H1 (cell line): ENCODE results near the gene PCSK4. TPM values are rescaled to one million over a fixed set of nuclear protein-coding genes. Genes with fewer than 3 reads are reported as not detected.
"Not testable (repeated sequence)": the region's sequence is repeated elsewhere in the genome, so short reads cannot be mapped to it uniquely, and the experiment has no call there.

Source experiments
- CTCF ChIA-PET: fragments of 300-600 bp; sonication (Branson Sonifier 250); formaldehyde crosslinking; loops from one replicate; lab custom pipeline; 2021; ENCODE audit not compliant: partially characterized antibody; lab: Charles Lee
- POLR2A ChIA-PET: fragments of 300-600 bp; sonication (Branson Sonifier 250); formaldehyde crosslinking; loops from one replicate; lab custom pipeline; 2021; ENCODE audit warnings: inconsistent platforms; ENCODE audit not compliant: partially characterized antibody; lab: Charles Lee
- DNase-seq, 2 experiments: peaks; one replicate each; pipeline versions ENCODE4 v3.0.0 to v3.0.0-alpha.2; 2010 to 2022; ENCODE audit warnings: low spot score in 2 of 2, low read depth in 1 of 2, mixed read lengths in 1 of 2
- FAIRE-seq: peaks from 2 replicates; lab custom pipeline; 2011; peaks lifted over from hg19 to GRCh38; lab: Jason Lieb, UNC
- H2AFZ ChIP-seq: 2 replicates; pipeline ENCODE4 v1.8.1; 2012; ENCODE audit warnings: low read length, inconsistent platforms
- H2AK5ac ChIP-seq: 2 replicates; pipeline ENCODE4 v1.6.1; 2013; ENCODE audit warnings: low read depth, low read length
- H2BK120ac ChIP-seq: replicated peaks from 2 replicates; pipeline ENCODE3; 2013; ENCODE audit warnings: low read depth, low read length, inconsistent platforms
- H2BK12ac ChIP-seq: 2 replicates; pipeline ENCODE4 v1.6.1; 2013; ENCODE audit warnings: low read depth, low read length
- H2BK15ac ChIP-seq: 2 replicates; pipeline ENCODE4 v1.6.1; 2013; ENCODE audit warnings: low read length
- H2BK20ac ChIP-seq: 2 replicates; pipeline ENCODE4 v1.6.1; 2013; ENCODE audit warnings: low read length
- H2BK5ac ChIP-seq: 2 replicates; pipeline ENCODE4 v1.6.1; 2013; ENCODE audit warnings: low read depth, low read length
- H3K14ac ChIP-seq: 2 replicates; pipeline ENCODE4 v1.6.1; 2013; ENCODE audit warnings: inconsistent platforms; ENCODE audit not compliant: insufficient read length
- H3K18ac ChIP-seq: 2 replicates; pipeline ENCODE4 v1.6.1; 2013; ENCODE audit warnings: low read length; ENCODE audit errors: extremely low read depth
- H3K23ac ChIP-seq: 2 replicates; pipeline ENCODE4 v1.6.1; 2013; ENCODE audit warnings: inconsistent platforms; ENCODE audit not compliant: insufficient read length
- H3K23me2 ChIP-seq: 2 replicates; pipeline ENCODE4 v1.6.1; 2013; ENCODE audit warnings: low read depth, low read length
- H3K27ac ChIP-seq: 2 replicates; pipeline ENCODE4 v1.6.1; 2011; ENCODE audit warnings: low read depth, low read length, inconsistent platforms
- H3K27me3 ChIP-seq, 4 experiments: replicated peaks in 1 of 4; 1 replicate in 1 of 4; 2 replicates in 3 of 4; pipeline versions ENCODE4 v1.6.1 to v1.8.1; 2011 to 2013; ENCODE audit warnings: low read length in 3 of 4, mild to moderate bottlenecking in 3 of 4, inconsistent platforms in 2 of 4, mixed read lengths in 2 of 4, moderate library complexity in 1 of 4; ENCODE audit not compliant: control insufficient read depth in 3 of 4, insufficient read depth in 3 of 4; ENCODE audit errors: extremely low read depth in 1 of 4
- H3K36me3 ChIP-seq, 4 experiments: 2 replicates each; pipeline versions ENCODE4 v1.6.1 to v1.8.1; 2011 to 2013; ENCODE audit warnings: mild to moderate bottlenecking in 4 of 4, low read length in 3 of 4, moderate library complexity in 2 of 4, control low read depth in 1 of 4, inconsistent platforms in 1 of 4; ENCODE audit not compliant: insufficient read depth in 4 of 4, control insufficient read depth in 2 of 4
- H3K4ac ChIP-seq: replicated peaks from 2 replicates; pipeline ENCODE3; 2013; ENCODE audit warnings: low read length, low read depth, mixed read lengths, inconsistent platforms; ENCODE audit not compliant: insufficient read length
- H3K4me1 ChIP-seq, 4 experiments: replicated peaks in 1 of 4; 1 replicate in 1 of 4; 2 replicates in 3 of 4; pipeline versions ENCODE4 v1.6.1 to v1.8.1; 2011 to 2013; ENCODE audit warnings: low read length in 3 of 4, inconsistent platforms in 2 of 4, mixed read lengths in 1 of 4; ENCODE audit not compliant: insufficient read depth in 4 of 4, control insufficient read depth in 3 of 4
- H3K4me2 ChIP-seq, 2 experiments: 2 replicates each; pipeline versions ENCODE4 v1.6.1 to v1.8.1; 2011 to 2013; ENCODE audit warnings: low read depth in 2 of 2, low read length in 2 of 2, control low read depth in 1 of 2, inconsistent platforms in 1 of 2, mild to moderate bottlenecking in 1 of 2; ENCODE audit not compliant: insufficient read depth in 1 of 2
- H3K4me3 ChIP-seq, 4 experiments: fragments of 200-600, 300-600 bp in 1 of 4; sonication (generic), shearing (Covaris generic), sonication (Bioruptor Twin) in 1 of 4; 2 replicates each; pipeline versions ENCODE4 v1.5.1 to v1.8.1; 2011 to 2016; ENCODE audit warnings: low read length in 4 of 4, low read depth in 3 of 4, control low read depth in 2 of 4, inconsistent platforms in 2 of 4, mild to moderate bottlenecking in 2 of 4, mixed read lengths in 1 of 4, moderate library complexity in 1 of 4; ENCODE audit not compliant: insufficient read depth in 2 of 4; ENCODE audit errors: extremely low read depth in 1 of 4
- H3K56ac ChIP-seq: replicated peaks from 2 replicates; pipeline ENCODE3; 2013; ENCODE audit warnings: low read depth, mild to moderate bottlenecking, mixed read lengths, low read length, inconsistent platforms; ENCODE audit not compliant: insufficient read length
- H3K79me1 ChIP-seq: 2 replicates; pipeline ENCODE4 v1.6.1; 2013; ENCODE audit warnings: low read depth, low read length, control low read depth
- H3K79me2 ChIP-seq, 2 experiments: 2 replicates each; pipeline versions ENCODE4 v1.6.1 to v1.8.1; 2012 to 2013; ENCODE audit warnings: low read length in 2 of 2, mild to moderate bottlenecking in 2 of 2, inconsistent platforms in 1 of 2; ENCODE audit not compliant: insufficient read depth in 2 of 2, control insufficient read depth in 1 of 2
- H3K9ac ChIP-seq, 4 experiments: replicated peaks in 1 of 4; 1 replicate in 1 of 4; 2 replicates in 3 of 4; pipeline versions ENCODE4 v1.6.1 to v1.8.1; 2011 to 2013; ENCODE audit warnings: low read depth in 3 of 4, low read length in 3 of 4, control low read depth in 2 of 4, mild to moderate bottlenecking in 2 of 4, moderate library complexity in 2 of 4, inconsistent platforms in 1 of 4; ENCODE audit errors: extremely low read depth in 1 of 4
- H3K9me3 ChIP-seq, 2 experiments: 2 replicates each; pipeline versions ENCODE4 v1.6.1 to v1.8.1; 2012 to 2013; ENCODE audit warnings: mild to moderate bottlenecking in 2 of 2, moderate library complexity in 2 of 2, control low read depth in 1 of 2, inconsistent platforms in 1 of 2, low read depth in 1 of 2, low read length in 1 of 2, mixed read lengths in 1 of 2; ENCODE audit not compliant: insufficient read depth in 2 of 2
- H4K20me1 ChIP-seq, 2 experiments: replicated peaks in 1 of 2; 2 replicates each; pipeline versions ENCODE3 to v1.8.1; 2011 to 2013; ENCODE audit warnings: inconsistent platforms in 2 of 2, low read length in 2 of 2, mild to moderate bottlenecking in 1 of 2; ENCODE audit not compliant: insufficient read depth in 2 of 2, control insufficient read depth in 1 of 2
- H4K5ac ChIP-seq: 2 replicates; pipeline ENCODE4 v1.6.1; 2013; ENCODE audit warnings: low read length, low read depth, mixed read lengths, inconsistent platforms; ENCODE audit not compliant: insufficient read length
- H4K8ac ChIP-seq: 2 replicates; pipeline ENCODE4 v1.8.0; 2013; ENCODE audit warnings: mild to moderate bottlenecking, moderate library complexity, low read length, inconsistent platforms; ENCODE audit not compliant: insufficient read depth; ENCODE audit errors: extremely low read depth
- H4K91ac ChIP-seq: replicated peaks from 2 replicates; pipeline ENCODE3; 2013; ENCODE audit warnings: low read length, mixed read lengths, inconsistent platforms; ENCODE audit not compliant: insufficient read length
- WGBS, 2 experiments: shearing (Covaris generic) in 1 of 2; methylation state at CpG; one replicate each; pipeline versions ENCODE4 v1.1.6 to v1.1.7; 2013 to 2015; ENCODE audit warnings: low lambda C conversion rate in 2 of 2, mixed read lengths in 2 of 2, inconsistent platforms in 1 of 2, low coverage in 1 of 2, missing lambda C conversion rate in 1 of 2; ENCODE audit not compliant: insufficient replicate concordance in 2 of 2, insufficient coverage in 1 of 2, insufficient read length in 1 of 2; ENCODE audit errors: extremely low coverage in 1 of 2, missing lambda C conversion rate in 1 of 2; 5-methylcytosine and 5-hydroxymethylcytosine counted together
- polyA plus RNA-seq, 7 experiments: library from polyadenylated mRNA; depleted of rRNA in 3 of 7; stranded (reverse) in 5 of 7; unstranded in 2 of 7; fragments of >200 nt in 5 of 7; fragments of 200-250 nt in 2 of 7; gene quantifications; 1 replicate in 5 of 7; 2 replicates in 1 of 7; 4 replicates in 1 of 7; pipeline versions ENCODE4 v1.2.1 to v1.2.3, GENCODE V29; 2011 to 2013; ENCODE audit warnings: missing spikeins in 2 of 7, mixed read lengths in 2 of 7
- total RNA-seq: library from RNA; stranded (reverse); fragmentation: NEBNext Ultra II Directional; extraction: Animal tissue kit (Norgen Biotek cat#: 25700); gene quantifications from 2 replicates; pipeline ENCODE4 v1.2.1, GENCODE V29; 2021

The PCSK4 gene
- total and polyA plus RNA-seq, 2 of the 8 experiments (the other 6 are each of a cell fraction or from before 2014, with no cell fraction given), result 9.8 to 10.7 TPM

- not testable (repeated sequence) for H3K4me2 ChIP-seq, FAIRE-seq
- CTCF ChIA-PET, result interaction anchor here (0.7 to 2.2 kb wide), 5 partner anchors 9 to 186 kb away, joined by 3 to 13 read pairs (median 3); no protein-coding TSS in a partner anchor
These were observed 13.1 kb downstream of the PCSK4 start for GRCh38 chr19:1477056-1477455.

More at GRCh38 chr19:1477056-1477455, 13.1 kb downstream of the PCSK4 start:
- not testable (repeated sequence) for H3K4ac ChIP-seq, H3K23me2 ChIP-seq, H2BK15ac ChIP-seq, H3K79me2 ChIP-seq, H3K9me3 ChIP-seq, H3K23ac ChIP-seq, H2BK5ac ChIP-seq, H3K56ac ChIP-seq, H3K18ac ChIP-seq, H2BK20ac ChIP-seq, H3K4me1 ChIP-seq, H3K9ac ChIP-seq, H4K5ac ChIP-seq, H2BK120ac ChIP-seq, H2AK5ac ChIP-seq, DNase-seq, H2BK12ac ChIP-seq, H4K91ac ChIP-seq, H3K4me3 ChIP-seq, H2AFZ ChIP-seq, H3K14ac ChIP-seq, H4K8ac ChIP-seq, H3K27ac ChIP-seq, H3K79me1 ChIP-seq, H3K36me3 ChIP-seq
- peaks cover 15 to 32% of the 10 kb centered on the region in 2 experiments for H4K20me1 ChIP-seq
- POLR2A ChIA-PET, result interaction anchor here (1.2 to 4.5 kb wide), 6 partner anchors 11 to 208 kb away, joined by 3 to 27 read pairs (median 3); partner anchors contain the start of genes CIRBP and REEP6
- peaks cover 2 to 13% (median 11%) of the 10 kb centered on the region in 4 experiments; a peak in 6 of 7 replicates for H3K27me3 ChIP-seq
- WGBS, 2 experiments, result 96% methylated on average over 9 of the region's 9 CpGs; no CpG with 5 or more reads in 1 of the 2 experiments
